A673 (cell line): ENCODE data around the gene GRAMD1B.

Source experiments
- EZH2 ChIP-seq: fragments of 200-600 bp; sonication (generic); IDR thresholded peaks from 2 replicates; pipeline ENCODE4 v1.6.1; 2017; ENCODE audit warnings: borderline replicate concordance, low read depth, mild to moderate bottlenecking, mixed read lengths, antibody characterized with exemption, low read length; ENCODE audit not compliant: poor library complexity, severe bottlenecking
- TF ChIP-seq, protein P1 (sequence below): fragments of 300-800, 200-600 bp; sonication (generic); conservative IDR thresholded peaks from 2 replicates; pipeline ENCODE4 v1.5.1; 2017; ENCODE audit warnings: low read depth, mild to moderate bottlenecking, antibody characterized with exemption, low read length, moderate library complexity, mixed read lengths

GRCh38 chr11:123566852-123567251, 136.8 kb downstream of the GRAMD1B start:
- TF ChIP-seq, protein P1, sequence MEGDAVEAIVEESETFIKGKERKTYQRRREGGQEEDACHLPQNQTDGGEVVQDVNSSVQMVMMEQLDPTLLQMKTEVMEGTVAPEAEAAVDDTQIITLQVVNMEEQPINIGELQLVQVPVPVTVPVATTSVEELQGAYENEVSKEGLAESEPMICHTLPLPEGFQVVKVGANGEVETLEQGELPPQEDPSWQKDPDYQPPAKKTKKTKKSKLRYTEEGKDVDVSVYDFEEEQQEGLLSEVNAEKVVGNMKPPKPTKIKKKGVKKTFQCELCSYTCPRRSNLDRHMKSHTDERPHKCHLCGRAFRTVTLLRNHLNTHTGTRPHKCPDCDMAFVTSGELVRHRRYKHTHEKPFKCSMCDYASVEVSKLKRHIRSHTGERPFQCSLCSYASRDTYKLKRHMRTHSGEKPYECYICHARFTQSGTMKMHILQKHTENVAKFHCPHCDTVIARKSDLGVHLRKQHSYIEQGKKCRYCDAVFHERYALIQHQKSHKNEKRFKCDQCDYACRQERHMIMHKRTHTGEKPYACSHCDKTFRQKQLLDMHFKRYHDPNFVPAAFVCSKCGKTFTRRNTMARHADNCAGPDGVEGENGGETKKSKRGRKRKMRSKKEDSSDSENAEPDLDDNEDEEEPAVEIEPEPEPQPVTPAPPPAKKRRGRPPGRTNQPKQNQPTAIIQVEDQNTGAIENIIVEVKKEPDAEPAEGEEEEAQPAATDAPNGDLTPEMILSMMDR, result no peak
- TF ChIP-seq EZH2, result no peak
